ENCODE measurements around the gene MIGA1. TPM values are rescaled to one million over a fixed set of nuclear protein-coding genes. Genes with fewer than 3 reads are reported as not detected.

MIGA1 gene
- total and polyA plus RNA-seq, 9 of the 15 experiments (the other 6 are each of a cell fraction or from before 2014, with no cell fraction given), result 1.6 to 5.1 (median 2.9) TPM

DNA sequence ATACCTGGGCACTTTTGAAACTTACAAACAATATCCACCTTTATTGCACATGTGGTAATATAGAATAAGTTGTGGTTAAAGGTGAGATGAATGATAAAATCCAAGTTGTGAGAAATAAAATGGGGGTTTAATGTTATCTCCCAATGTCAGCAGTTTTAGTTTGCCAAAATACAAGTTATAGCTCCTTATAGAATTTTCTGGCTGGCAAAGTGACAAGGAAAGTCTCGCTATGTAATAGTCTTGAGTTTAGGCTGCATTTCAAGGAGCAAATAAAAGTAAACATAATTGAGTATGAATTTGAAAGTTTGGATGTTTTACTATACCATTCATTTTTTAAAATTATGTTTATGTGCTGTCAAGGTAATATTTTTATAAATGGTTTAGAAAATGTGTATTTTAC lies 94.0 kb downstream of the MIGA1 start:
- no peaks in the 10 kb centered on the region for H3K9me3 ChIP-seq (replicated peaks; ENCODE audit: control insufficient read depth, insufficient read depth, low read depth, low read length)
- TF ChIP-seq CHD4 (IDR thresholded peaks at IDR 0.05; ENCODE audit: insufficient read depth, insufficient replicate concordance, low read depth, low read length, poor library complexity, severe bottlenecking) (no peak), ZNF316 (IDR thresholded peaks at IDR 0.05) (peak; percentile 40; the same call in 1 of the 2 replicates), MAFG (tag; conservative IDR thresholded peaks at IDR 0.05) (0 out of 2 replicates have a peak, but pooled peaks have one; percentile 6)
- no peak overlapping the region for H3K27ac ChIP-seq (ENCODE audit: extremely low read depth, low read depth, low read length)
- H3K4me1 ChIP-seq (replicated peaks in 1 of 2; ENCODE audit: control insufficient read depth in 2 of 2, insufficient read depth in 2 of 2, low read length in 2 of 2), result no peaks in the 10 kb centered on the region
- BruUV-seq (replicated peaks), result no TSS peak
- H4K20me1 ChIP-seq (replicated peaks; ENCODE audit: control insufficient read depth, insufficient read depth, low read length), result no peaks in the 10 kb centered on the region
- peaks cover 2% of the 10 kb centered on the region; the same call in 1 of the 3 replicates for H3K36me3 ChIP-seq (ENCODE audit: control insufficient read depth, insufficient read depth, low read length)
- H3K4me2 ChIP-seq (ENCODE audit: insufficient read depth, low read length), result no peak overlapping the region
- H3K9me1 ChIP-seq (ENCODE audit: control insufficient read depth, insufficient read depth, low read length), result no peaks in the 10 kb centered on the region
- intact Hi-C loops (cut with micrococcal nuclease) (no loop called here), in situ Hi-C loops (cut with MboI) (no loop called here)
- H3K9ac ChIP-seq (ENCODE audit: insufficient read depth in 1 of 2, low read depth in 2 of 2, low read length in 2 of 2), result no peak overlapping the region
- WGBS (ENCODE audit: insufficient coverage, low coverage, missing lambda C conversion rate), result 71% methylated on average over 1 of the region's 1 CpG
- H3K4me3 ChIP-seq, result no peak overlapping the region
- FAIRE-seq (no peak), ATAC-seq (no peak), DNase-seq (ENCODE audit: extremely low read depth in 1 of 4, low spot score in 3 of 4) (no peak)
- no peaks in the 10 kb centered on the region for H3K27me3 ChIP-seq (ENCODE audit: control insufficient read depth in 2 of 2, insufficient read depth in 2 of 2, low read length in 2 of 2)
- H2AFZ ChIP-seq (ENCODE audit: low read depth, low read length), result no peak overlapping the region
- ChIA-PET POLR2A (interaction anchor here (0.6 kb wide), 1 partner anchor 11 kb away, joined by 4 read pairs; no protein-coding TSS in a partner anchor), CTCF (ENCODE audit: low intra/inter-chr PET ratio) (no interaction called here)
- H3K79me2 ChIP-seq (ENCODE audit: control insufficient read depth, insufficient read depth, low read length), result no peaks in the 10 kb centered on the region

DNA sequence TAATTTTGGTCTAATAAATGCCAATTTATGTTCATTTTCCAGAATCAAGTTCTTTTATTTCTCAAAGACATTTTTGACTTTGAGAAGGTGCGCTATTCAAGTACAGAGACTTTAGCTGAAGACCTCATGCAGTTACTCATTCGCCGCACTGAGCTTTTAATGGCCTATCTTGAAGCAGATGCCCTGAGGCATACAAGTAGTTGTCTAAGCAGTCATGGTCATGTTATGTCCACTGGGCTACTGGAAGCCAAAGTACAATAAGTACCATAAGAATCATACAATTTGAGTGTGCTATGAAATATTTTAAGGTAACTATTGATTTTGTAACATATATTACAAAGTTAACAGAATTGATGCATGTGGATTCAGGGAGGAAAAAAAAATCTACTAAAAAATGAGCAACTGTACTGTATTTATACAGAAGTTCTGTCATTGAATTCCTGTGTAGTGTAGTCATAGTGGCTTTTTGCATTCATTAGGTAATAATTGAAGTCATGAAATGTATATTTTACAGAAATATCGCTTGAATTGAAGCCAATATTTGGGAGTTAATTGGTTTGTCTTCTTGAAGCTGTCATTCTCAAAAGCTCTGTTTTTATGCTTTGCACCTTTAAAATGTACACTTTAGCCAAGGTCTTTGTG lies 95.5 kb downstream of the MIGA1 start:
- BruUV-seq (replicated peaks), result no TSS peak
- no peak for FAIRE-seq
- POLR2A ChIA-PET, result interaction anchor here (0.6 to 1.0 kb wide), 2 partner anchors 11 to 13 kb away, joined by 3 to 7 read pairs; partner anchors contain the start of gene NEXN
- in situ Hi-C loops (cut with MboI) (no loop called here), intact Hi-C loops (cut with micrococcal nuclease) (no loop called here)
- 91% methylated on average over 4 of the region's 4 CpGs for WGBS (ENCODE audit: insufficient coverage, low coverage, missing lambda C conversion rate)
- Histone ChIP-seq H3K9me3 (replicated peaks; ENCODE audit: control insufficient read depth, insufficient read depth, low read depth, low read length) (no peaks in the 10 kb centered on the region), H3K4me1 (replicated peaks in 1 of 2; ENCODE audit: control insufficient read depth in 2 of 2, insufficient read depth in 2 of 2, low read length in 2 of 2) (no peaks in the 10 kb centered on the region), H3K27me3 (ENCODE audit: control insufficient read depth in 2 of 2, insufficient read depth in 2 of 2, low read length in 2 of 2) (no peaks in the 10 kb centered on the region), H3K27ac (ENCODE audit: extremely low read depth, low read depth, low read length) (no peak overlapping the region), H2AFZ (ENCODE audit: low read depth, low read length) (no peak overlapping the region), H4K20me1 (replicated peaks; ENCODE audit: control insufficient read depth, insufficient read depth, low read length) (no peaks in the 10 kb centered on the region), H3K4me3 (no peak overlapping the region), H3K36me3 (ENCODE audit: control insufficient read depth, insufficient read depth, low read length) (no peaks in the 10 kb centered on the region), H3K4me2 (ENCODE audit: insufficient read depth, low read length) (no peak overlapping the region), H3K79me2 (ENCODE audit: control insufficient read depth, insufficient read depth, low read length) (no peaks in the 10 kb centered on the region), H3K9me1 (ENCODE audit: control insufficient read depth, insufficient read depth, low read length) (no peaks in the 10 kb centered on the region), H3K9ac (ENCODE audit: insufficient read depth in 1 of 2, low read depth in 2 of 2, low read length in 2 of 2) (no peak overlapping the region)
- no peak for DNase-seq (ENCODE audit: extremely low read depth in 1 of 4, low spot score in 3 of 4)
- CTCF ChIA-PET (ENCODE audit: low intra/inter-chr PET ratio), result no interaction called here
- ATAC-seq, result no peak
- TF ChIP-seq YY1 (IDR thresholded peaks at IDR 0.05; ENCODE audit: borderline replicate concordance in 1 of 3, control insufficient read depth in 1 of 3, extremely low read depth in 1 of 3, insufficient read depth in 3 of 3, insufficient read length in 1 of 3, insufficient replicate concordance in 2 of 3, low read depth in 1 of 3, low read length in 2 of 3), result no peak
- no peak for TF ChIP-seq CREB1 (IDR thresholded peaks at IDR 0.05)
- no peak for TF ChIP-seq CREB1 (CRISPR knock-in tag; IDR thresholded peaks at IDR 0.05)
- TF ChIP-seq PTTG1 (tag; IDR thresholded peaks at IDR 0.05; ENCODE audit: low read depth), result no peak
- no peak for TF ChIP-seq GABPA (tag; conservative IDR thresholded peaks at IDR 0.05; ENCODE audit: low read depth)
- no peak for TF ChIP-seq ZNF239 (CRISPR knock-in tag; IDR thresholded peaks at IDR 0.05)
- TF ChIP-seq EHMT2 (IDR thresholded peaks at IDR 0.05), result no peak
- TF ChIP-seq ZNF830 (CRISPR knock-in tag; IDR thresholded peaks at IDR 0.05), result no peak
- no peak for TF ChIP-seq BRD9 (IDR thresholded peaks at IDR 0.05; ENCODE audit: low read depth, partially characterized antibody)
- no peak for TF ChIP-seq ZEB2 (IDR thresholded peaks at IDR 0.05)
- no peak for TF ChIP-seq MCM7 (IDR thresholded peaks at IDR 0.05)
- no peak for TF ChIP-seq KAT8 (IDR thresholded peaks at IDR 0.05; ENCODE audit: low read depth)
- no peak for TF ChIP-seq ZNF644 (tag; IDR thresholded peaks at IDR 0.05; ENCODE audit: low read depth)
- no peak for TF ChIP-seq ZC3H8 (IDR thresholded peaks at IDR 0.05)
- TF ChIP-seq CREM (IDR thresholded peaks at IDR 0.05; ENCODE audit: low read depth), result no peak

All from K562 (cell line).